HG02943 (cell line): ENCODE results near the gene SHC4.
"Not testable (repeated sequence)": the region's sequence is repeated elsewhere in the genome, so short reads cannot be mapped to it uniquely, and the experiment has no call there.

Experiments used
- ATAC-seq: cut with Tn5 transposase; IDR thresholded peaks from one replicate; pipeline ENCODE4 v1.9.1; 2021; ENCODE audit warnings: mild to moderate bottlenecking, low read depth, moderate library complexity; ENCODE audit not compliant: unreplicated experiment

The SHC4 gene

GRCh38 chr15:48855501-48856440 is 107.9 kb downstream of the SHC4 start:
- no peak for ATAC-seq

GRCh38 chr15:48854434-48854833 is 109.3 kb downstream of the SHC4 start:
- not testable (repeated sequence) for ATAC-seq

DNA sequence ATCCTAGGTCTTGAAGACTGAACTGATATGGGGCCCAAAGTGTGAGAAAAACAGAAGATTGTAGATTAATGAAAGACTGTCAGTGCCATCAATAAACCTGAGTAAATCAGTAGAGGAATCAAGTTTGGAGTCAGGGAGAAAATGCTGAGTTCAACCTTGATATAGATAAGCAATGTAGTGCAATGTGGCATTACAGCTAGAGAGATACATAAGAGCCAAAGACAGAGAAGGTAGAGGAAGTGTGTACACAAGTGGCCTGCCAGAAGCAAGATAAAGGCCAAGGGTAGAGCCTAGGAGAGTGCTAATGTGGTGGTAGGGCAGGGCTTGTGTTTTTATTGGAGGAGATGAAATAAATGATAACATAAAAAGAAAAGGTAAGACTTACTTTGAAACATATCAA is 111.8 kb downstream of the SHC4 start:
- no peak for ATAC-seq

DNA sequence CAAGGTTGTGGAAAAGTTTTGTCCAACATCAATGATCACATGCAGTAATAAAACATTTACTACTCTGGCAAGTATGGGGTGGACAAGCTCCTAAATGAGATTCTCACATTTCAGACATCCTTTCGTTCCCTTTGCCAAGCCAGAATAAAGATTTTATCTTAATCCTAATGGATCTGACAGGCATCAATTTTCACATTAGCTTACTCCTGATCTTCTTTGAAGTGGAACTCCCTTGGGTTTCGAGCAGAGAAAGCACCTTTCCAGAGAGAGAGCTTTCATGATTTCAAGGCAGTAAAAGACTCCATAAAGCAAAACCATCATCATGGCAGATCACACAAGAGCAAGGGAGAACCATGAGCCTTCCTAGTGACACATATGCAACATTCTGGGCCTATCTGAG is 113.1 kb downstream of the SHC4 start:
- no peak for ATAC-seq

DNA sequence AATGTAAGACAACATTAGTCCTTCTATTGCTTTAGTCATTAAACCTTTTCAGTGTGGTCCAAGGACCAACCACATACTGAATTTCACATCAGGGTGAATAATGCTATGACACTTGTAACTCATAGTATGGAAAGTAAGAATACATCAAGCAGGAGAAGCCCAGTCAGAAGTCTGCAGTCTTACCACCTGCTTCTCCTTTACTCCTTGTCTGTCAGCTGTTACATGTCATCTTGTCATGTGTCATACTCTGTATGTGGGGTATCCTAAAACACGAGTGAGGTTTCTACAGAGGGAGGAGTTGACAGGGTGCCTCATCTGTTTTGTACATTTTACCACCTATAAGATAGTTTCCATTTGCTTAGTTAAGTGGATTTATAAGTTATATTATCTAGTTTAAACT is 118.6 kb downstream of the SHC4 start:
- no peak for ATAC-seq

DNA sequence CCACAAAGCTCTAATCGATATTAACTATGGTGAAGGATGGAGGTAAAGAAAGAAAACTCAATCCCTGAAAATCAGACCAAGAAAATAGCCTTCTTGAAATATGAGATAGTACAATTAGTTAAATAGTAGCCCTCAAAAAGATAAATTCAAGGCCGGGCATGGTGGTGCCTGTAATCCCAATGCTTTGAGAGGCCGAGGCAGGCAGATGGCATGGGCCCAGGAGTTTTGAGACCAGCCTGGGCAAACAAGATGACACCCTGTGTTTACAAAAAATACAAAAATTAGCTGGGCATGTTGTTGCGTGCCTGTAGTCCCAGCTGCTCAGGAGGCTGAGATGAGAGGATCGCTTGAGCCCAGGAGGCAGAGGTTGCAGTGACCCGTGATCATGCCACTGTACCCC is 121.2 kb downstream of the SHC4 start:
- no peak for ATAC-seq

DNA sequence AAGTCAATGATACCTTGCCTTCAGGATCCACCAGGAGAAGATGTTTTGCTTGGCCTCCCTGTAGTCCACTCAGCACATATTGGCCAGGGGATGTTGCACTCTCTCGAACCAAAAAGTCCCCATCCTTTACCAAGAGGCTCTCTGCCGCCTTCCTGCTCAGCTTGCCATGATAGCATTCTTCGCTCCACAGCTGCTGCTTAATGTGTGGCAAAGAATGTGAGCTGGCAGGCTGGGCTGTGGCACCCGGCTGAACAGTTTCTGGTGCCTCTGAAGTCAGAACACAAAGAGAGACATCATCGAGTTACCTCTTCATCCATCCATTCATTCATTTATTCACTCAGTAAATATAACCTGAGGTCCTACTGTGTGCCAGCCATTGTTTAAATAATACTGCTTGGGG is 129.0 kb downstream of the SHC4 start:
- no peak for ATAC-seq

DNA sequence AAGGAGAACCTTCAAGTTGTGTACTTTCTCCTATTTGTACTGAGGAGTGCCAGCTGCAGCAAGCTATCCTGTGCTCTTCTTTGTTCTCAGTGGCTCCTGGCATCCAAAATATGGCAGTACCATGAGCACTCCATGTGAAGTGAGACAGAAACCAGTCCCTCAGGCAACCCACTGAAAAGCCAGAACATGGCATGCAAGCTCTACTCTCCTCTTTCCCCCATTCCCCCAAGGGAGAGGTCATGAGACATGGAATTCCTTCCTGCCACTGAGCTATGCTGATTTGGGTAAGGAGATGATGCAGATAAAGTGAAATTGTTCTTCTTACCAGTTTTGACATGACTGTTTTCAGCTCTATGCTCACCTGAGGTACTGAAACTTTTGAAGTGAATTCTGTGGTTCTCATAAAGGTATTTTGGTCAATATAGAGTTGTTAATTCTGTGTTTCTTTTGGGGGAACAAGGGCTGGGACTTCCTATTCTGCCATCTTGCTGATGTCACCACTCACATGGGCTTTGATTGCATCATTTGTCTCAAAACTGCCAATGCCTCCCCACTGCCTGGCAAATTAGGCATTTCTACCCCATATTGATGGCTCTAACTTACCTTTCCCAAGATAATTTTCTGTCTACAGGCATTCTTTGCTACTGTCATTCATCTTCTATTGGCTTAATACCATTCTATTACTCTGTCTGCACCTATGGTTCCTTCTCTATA is 130.0 kb downstream of the SHC4 start:
- ATAC-seq: no peak

DNA sequence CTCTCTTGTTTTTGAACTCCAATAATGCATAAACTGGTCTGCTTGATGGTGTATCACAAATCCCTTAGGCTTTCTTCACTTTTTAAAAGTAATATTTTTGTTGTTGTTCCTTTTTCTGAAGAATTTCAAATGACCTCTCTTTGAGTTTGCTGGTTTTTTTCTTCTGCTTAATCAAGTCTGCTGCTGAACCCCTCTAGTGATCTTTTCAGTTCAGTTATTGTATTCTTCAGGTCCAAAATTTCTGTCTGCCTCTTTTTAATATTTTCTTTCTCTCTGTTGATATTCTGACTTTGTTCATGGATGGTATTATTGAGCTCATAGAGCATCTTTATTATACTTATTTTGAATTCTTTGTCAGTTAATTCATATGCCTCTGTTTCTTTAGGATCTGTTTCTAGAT is 131.1 kb downstream of the SHC4 start:
- no peak for ATAC-seq

- ATAC-seq: no peak
Measured at GRCh38 chr15:48828906-48829305, 134.8 kb downstream of the SHC4 start.

- no peak for ATAC-seq
Measured at GRCh38 chr15:48828471-48828870, 135.2 kb downstream of the SHC4 start.

- ATAC-seq: no peak
Measured at GRCh38 chr15:48825075-48825474, 138.6 kb downstream of the SHC4 start.

DNA sequence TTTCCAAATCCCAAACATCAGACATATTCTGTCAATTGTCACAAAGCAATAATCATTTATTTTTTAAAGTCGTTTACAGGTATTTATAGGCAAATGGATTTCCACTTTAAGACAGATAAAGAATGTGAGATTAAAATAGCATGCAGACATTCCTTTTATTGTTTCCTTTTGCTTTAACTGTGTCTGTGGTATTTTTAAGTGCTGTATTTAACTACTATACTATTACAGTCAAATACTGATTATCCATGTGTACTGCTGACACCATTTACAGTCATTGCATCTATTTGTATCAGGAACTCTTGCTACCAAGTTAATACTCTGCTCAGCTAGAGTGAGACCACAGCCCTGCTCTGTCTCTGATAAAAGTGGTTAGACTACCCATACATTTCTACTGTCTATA is 140.0 kb downstream of the SHC4 start:
- no peak for ATAC-seq

DNA sequence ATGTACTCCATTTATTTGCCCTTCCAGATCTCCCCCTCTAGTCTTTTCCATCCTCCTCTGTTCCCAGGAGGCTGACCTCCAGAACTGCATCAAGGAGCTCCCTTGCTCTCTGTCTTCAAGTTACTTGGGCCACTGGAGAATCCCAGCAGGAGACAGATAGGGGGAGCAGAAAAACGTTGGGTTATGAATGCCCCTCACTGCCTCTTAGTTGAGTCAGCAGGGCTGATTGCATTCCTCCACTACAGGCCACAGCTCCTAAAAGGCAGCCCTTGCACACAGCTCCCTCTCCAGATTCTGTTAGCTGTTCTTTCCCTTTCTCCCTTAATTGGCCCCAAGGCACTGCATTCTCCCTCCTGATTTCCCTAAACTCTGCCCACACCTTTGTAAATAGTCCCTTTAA is 140.5 kb downstream of the SHC4 start:
- no peak for ATAC-seq

- ATAC-seq: no peak
Measured at GRCh38 chr15:48814286-48814685, 149.4 kb downstream of the SHC4 start.

GRCh38 chr15:48811325-48811958 is 152.3 kb downstream of the SHC4 start:
- no peak for ATAC-seq

GRCh38 chr15:48810414-48811324 is 153.1 kb downstream of the SHC4 start, which contains the start of gene CEP152:
Gene CEP152, minus strand, starts transcription at chr15:48811069. Its CDS starts 5,420 bp downstream, at chr15:48805649.
- ATAC-seq: peak; percentile 94

DNA sequence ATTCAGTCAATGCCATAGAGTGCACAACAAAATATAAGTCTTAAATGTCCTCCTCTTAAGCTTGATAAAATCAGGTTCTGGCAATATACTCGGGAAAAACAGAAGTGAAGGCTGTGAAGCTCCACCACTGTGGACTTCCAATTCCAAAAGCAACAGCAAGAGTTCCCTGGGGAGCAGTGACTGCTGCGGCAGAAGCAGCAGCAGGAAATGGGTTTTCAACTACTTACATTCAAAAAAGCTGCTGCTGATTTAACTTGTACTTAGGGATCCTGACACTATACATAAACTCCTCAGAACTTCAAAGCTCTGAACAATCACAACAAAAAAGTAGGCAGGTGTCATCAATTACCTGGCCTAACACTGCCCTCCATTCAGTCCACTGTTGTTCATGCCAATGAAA is 157.6 kb downstream of the SHC4 start:
- ATAC-seq: no peak

DNA sequence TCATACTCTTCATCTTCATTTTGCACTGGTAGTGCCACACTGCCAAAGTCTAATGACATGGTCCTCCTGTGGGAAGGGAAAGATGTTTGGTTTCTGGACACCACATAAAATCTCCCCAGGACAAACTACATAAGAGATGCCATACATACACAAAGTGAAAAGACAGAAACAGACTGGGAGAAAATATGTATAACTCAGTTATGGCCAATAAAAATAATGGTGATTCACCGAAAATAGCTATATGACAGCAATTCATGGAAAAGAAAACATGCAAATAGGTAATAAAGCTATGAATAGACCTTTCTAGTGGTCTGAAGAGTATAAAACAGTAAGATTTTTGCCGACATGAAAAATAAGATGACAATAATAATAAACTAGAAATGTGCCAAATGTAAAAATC is 158.1 kb downstream of the SHC4 start:
- no peak for ATAC-seq

DNA sequence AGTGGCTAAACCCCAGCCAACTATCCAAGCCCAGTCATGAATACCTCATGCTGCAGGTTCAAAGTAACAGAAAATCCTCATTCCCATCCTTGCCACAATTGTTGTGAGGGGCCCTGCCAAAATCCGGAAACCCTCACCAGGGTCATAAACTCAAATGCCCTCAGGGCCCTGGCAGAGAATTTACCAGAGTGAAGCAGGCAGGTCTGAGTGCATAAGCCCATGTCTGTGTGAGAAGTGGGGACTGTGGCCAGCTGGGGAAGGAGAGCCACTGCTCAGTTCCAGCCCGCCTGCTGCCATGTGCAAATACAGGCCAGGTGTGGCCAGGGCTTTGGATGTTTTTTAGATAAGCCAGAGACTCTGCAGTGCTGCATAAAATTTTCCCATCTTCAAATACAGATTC is 159.8 kb downstream of the SHC4 start:
- no peak for ATAC-seq
